Measurements from ENCODE around the gene DGAT2.
"Not testable (repeated sequence)": the region's sequence is repeated elsewhere in the genome, so short reads cannot be mapped to it uniquely, and the experiment has no call there.

The DGAT2 gene, protein sequence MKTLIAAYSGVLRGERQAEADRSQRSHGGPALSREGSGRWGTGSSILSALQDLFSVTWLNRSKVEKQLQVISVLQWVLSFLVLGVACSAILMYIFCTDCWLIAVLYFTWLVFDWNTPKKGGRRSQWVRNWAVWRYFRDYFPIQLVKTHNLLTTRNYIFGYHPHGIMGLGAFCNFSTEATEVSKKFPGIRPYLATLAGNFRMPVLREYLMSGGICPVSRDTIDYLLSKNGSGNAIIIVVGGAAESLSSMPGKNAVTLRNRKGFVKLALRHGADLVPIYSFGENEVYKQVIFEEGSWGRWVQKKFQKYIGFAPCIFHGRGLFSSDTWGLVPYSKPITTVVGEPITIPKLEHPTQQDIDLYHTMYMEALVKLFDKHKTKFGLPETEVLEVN

DNA sequence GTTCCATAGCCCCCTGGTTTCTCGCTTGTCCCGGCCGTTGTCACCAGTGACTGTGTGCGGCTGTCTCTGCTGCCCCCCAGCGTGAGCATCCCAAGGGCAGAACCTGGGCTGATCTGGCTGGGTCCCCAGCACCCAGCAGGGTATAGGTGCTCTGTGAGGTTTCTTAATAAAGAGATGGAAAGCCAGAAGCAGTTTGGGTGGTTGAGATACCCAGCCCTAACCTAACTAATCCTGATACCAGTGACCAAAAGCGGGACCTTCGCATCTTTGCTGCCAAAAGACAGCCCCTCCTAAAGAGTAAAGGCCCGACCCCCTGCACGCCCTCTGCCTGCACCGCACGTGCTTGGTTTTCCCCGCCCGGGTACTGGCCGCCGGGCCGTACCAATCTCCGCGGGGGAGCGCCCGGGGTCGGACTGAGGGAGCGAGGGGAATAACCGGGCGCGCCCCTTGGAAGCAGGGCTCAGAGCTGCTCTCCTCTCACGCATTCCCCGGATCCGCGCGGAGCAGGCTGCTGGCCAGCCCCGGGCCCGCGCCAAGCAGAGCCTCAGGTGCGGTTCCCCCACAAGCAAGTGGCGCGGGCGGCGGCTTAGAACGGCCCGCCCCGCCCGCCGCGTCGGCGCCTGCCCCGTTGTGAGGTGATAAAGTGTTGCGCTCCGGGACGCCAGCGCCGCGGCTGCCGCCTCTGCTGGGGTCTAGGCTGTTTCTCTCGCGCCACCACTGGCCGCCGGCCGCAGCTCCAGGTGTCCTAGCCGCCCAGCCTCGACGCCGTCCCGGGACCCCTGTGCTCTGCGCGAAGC is at the start of gene DGAT2:
DGAT2 (plus strand) TSS at position 667 of the 797 bp plus-strand sequence. CDS start 214 bp downstream, outside the sequence.
- peak; percentile 81 for DNase-seq

DNA sequence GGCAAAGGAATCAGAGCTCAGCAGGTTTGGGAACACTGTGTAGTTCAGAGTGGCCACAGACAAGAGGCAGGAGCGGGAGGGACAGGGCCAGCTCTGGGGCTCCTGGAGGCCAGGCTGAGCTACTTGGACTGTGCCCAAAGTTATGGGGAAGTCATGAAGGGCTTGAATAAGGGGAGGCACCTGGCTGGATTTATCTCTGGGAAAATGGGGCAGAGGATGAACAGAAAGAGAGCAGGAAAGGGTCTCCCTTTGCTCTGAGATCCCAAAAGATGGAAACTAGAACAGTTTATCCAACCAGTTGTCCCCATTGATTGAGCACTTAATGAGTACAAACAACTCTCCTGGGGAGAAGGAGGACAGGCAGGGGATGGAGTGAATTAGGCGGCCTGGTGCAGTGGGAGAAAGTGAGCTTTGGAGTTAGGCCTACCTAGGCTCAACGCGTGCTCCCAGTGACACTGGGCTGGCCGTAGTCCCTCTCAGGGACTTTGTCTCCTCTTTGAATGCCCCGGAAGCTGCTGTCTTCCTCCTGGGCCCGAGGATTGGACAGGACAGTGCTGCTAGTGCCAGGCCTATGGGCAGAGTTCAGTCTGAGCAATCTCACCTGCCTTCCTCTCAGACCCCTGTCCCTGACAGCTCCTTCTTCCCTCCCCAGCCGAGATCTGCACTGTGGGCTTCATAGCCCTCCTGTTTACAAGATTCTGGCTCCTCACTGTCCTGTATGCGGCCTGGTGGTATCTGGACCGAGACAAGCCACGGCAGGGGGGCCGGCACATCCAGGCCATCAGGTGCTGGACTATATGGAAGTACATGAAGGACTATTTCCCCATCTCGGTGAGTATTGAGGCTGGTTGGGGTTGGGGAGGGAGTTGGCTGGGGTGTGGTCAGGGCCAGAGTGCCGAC is 49.0 kb upstream of the DGAT2 start:
- DNase-seq, result no peak

- no peak for DNase-seq
Measured at GRCh38 chr11:75720639-75721038, 47.9 kb upstream of the DGAT2 start.

GRCh38 chr11:75721852-75722668 is 46.5 kb upstream of the DGAT2 start:
- DNase-seq, result no peak

DNA sequence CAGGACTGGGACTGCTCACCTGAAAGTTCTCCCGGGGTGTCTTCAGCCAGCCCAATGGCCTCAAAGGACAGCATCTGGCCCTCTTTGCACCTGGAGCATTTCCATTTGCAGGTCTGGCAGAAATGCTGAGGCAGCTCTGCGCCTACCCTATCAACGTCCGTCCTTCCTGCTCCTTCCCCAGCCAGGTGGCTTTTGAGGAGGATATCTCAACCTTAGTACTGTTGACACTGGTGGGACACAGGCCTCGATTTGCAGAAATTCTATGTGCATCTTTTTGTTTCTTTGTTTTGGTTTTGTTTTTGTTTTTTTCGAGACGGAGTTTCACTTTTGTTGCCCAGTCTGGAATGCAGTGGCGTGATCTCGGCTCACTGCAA is 45.9 kb upstream of the DGAT2 start:
- no peak for DNase-seq

GRCh38 chr11:75725547-75726320 is 42.8 kb upstream of the DGAT2 start:
- no peak for DNase-seq

- DNase-seq, result no peak
Measured at GRCh38 chr11:75728992-75729391, 39.6 kb upstream of the DGAT2 start.

- no peak for DNase-seq
Measured at GRCh38 chr11:75731095-75731494, 37.5 kb upstream of the DGAT2 start.

- DNase-seq, result no peak
Measured at GRCh38 chr11:75733071-75733430, 35.5 kb upstream of the DGAT2 start.

GRCh38 chr11:75733431-75734107 is 35.0 kb upstream of the DGAT2 start:
- DNase-seq, result no peak

- DNase-seq, result no peak
Measured at GRCh38 chr11:75734491-75735180, 33.9 kb upstream of the DGAT2 start.

DNA sequence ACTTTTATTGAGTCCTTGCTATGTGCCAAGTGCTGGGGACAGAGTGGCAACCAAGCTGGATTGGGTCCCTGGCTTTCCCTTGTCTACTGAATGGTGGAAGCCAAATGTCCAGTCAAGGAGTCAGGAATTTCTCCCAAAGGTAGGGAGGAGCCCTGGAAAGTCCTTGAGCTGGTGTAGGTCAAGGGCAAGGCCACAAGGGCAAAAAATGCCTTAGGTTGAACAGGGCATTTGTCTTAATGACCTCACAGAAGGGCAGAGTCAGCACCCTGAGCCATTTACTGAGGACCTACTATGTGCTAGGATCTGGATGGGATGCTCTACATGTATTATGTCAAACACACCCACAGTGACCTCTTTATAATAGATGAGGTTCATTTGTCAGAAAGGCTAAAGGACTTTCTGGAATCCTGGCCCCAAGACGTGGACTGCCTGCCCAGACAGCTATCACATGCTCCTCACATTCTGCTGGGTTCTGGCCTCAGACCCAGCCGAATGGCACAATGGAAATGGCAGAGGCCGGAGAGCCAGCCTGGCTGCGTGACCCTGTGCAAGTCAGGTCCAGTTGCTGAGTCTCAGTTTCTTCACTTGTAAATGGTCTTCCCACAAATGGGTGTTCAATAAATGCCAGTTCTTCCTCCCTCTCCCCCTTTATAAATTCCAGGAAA is 33.3 kb upstream of the DGAT2 start:
- DNase-seq, result no peak

GRCh38 chr11:75737314-75737713 is 31.3 kb upstream of the DGAT2 start:
- no peak for DNase-seq

GRCh38 chr11:75740681-75741080 is 27.9 kb upstream of the DGAT2 start:
- no peak for DNase-seq

GRCh38 chr11:75743159-75743558 is 25.4 kb upstream of the DGAT2 start:
- not testable (repeated sequence) for DNase-seq

- no peak for DNase-seq
Measured at GRCh38 chr11:75743711-75744563, 24.6 kb upstream of the DGAT2 start.

GRCh38 chr11:75745807-75746206 is 22.8 kb upstream of the DGAT2 start:
- no peak for DNase-seq

- DNase-seq, result not testable (repeated sequence)
Measured at GRCh38 chr11:75748729-75749273, 19.8 kb upstream of the DGAT2 start.

Data from NCI-H2107 (cell line).